Left lung (tissue), 10 donors: ENCODE measurements around the gene IFITM2. TPM values are rescaled to one million over a fixed set of nuclear protein-coding genes. Genes with fewer than 3 reads are reported as not detected.
A peak's percentile ranks its signal among the peaks of the same experiment; 100 is the strongest.

Experiments
- ATAC-seq: fragments of 200-7000 bp; cut with Tn5 transposase; one replicate; pipeline ENCODE4 v1.9.1; 2020; ENCODE audit warnings: moderate library complexity
- DNase-seq, 4 donors: peaks; one replicate each; pipeline ENCODE4 v3.0.0-alpha.2; 2013 to 2020
- H3K27ac ChIP-seq, 2 donors: fragments of 200-600 bp; sonication (generic) in 1 of 2; one replicate each; pipeline versions ENCODE4 v1.5.0 to v1.8.0; 2020 to 2021
- H3K27me3 ChIP-seq, 2 donors: fragments of 200-600 bp; sonication (generic) in 1 of 2; one replicate each; pipeline versions ENCODE4 v1.5.0 to v1.8.0; 2020 to 2021
- H3K36me3 ChIP-seq, 2 donors: fragments of 200-600 bp; sonication (generic) in 1 of 2; one replicate each; pipeline versions ENCODE4 v1.5.0 to v1.8.0; 2020 to 2021
- H3K4me1 ChIP-seq, 2 donors: fragments of 200-600 bp; one replicate each; pipeline ENCODE4 v1.8.0; 2021
- H3K4me3 ChIP-seq, 2 donors: fragments of 200-600 bp; sonication (generic) in 1 of 2; one replicate each; pipeline versions ENCODE4 v1.5.0 to v1.8.0; 2020 to 2021; ENCODE audit warnings: mild to moderate bottlenecking in 1 of 2
- H3K9me3 ChIP-seq, 2 donors: fragments of 200-600 bp; sonication (generic) in 1 of 2; one replicate each; pipeline versions ENCODE4 v1.5.0 to v1.8.0; 2020 to 2021
- CTCF ChIP-seq, 2 donors: fragments of 200-600 bp; sonication (generic) in 1 of 2; IDR thresholded peaks; one replicate each; pipeline versions ENCODE4 v1.5.0 to v1.8.0; 2021; ENCODE audit warnings: antibody characterized with exemption in 2 of 2
- intact Hi-C, 2 donors: fragments of 100-400 bp; cut with DNase I; formaldehyde crosslinking; loops; one replicate each; pipeline versions ENCODE4 v1.11.2 to v1.14.2; 2022
- polyA plus RNA-seq, 6 donors: library from polyadenylated mRNA; unstranded; fragments of 120-200 nt; gene quantifications; one replicate each; pipeline ENCODE4 v1.2.1, GENCODE V29; 2013; ENCODE audit not compliant: insufficient read length in 6 of 6
- total RNA-seq, 2 donors: library from RNA; stranded (reverse); fragmentation: NEBNext Ultra II Directional; extraction: Animal tissue kit (Norgen Biotek cat#: 25700); gene quantifications; one replicate each; pipeline ENCODE4 v1.2.1, GENCODE V29; 2021
- donor health status: DM: no; HTN: yes; CAD: no.
- donor health status: DM: no; HTN: no; CAD: no.

IFITM2 gene
- total and polyA plus RNA-seq, 8 donors = 106 to 886 (median 162) TPM

- Histone ChIP-seq H3K4me3 (no peak overlapping the region), H3K4me1 (peaks cover 23 to 59% of the 10 kb centered on the region in 2 donors), H3K27me3 (no peaks in the 10 kb centered on the region), H3K36me3 (no peaks in the 10 kb centered on the region), H3K9me3 (no peaks in the 10 kb centered on the region), H3K27ac (peak overlapping the region in 1 of 2 donors; percentile 63)
- intact Hi-C loops = no loop called here
- DNase-seq (no peak), ATAC-seq (no peak)
- TF ChIP-seq CTCF (IDR thresholded peaks at IDR 0.05) = no peak
Measured at GRCh38 chr11:350723-351255, 43.2 kb downstream of the IFITM2 start.

GRCh38 chr11:351411-351810 is 43.8 kb downstream of the IFITM2 start:
- ATAC-seq = no peak
- intact Hi-C loops = no loop called here
- peaks cover 23 to 60% of the 10 kb centered on the region in 2 donors for H3K4me1 ChIP-seq
- H3K27ac ChIP-seq = no peak overlapping the region
- no peak for DNase-seq
- no peaks in the 10 kb centered on the region for H3K36me3 ChIP-seq
- no peak for TF ChIP-seq CTCF (IDR thresholded peaks at IDR 0.05)
- no peaks in the 10 kb centered on the region for H3K9me3 ChIP-seq
- H3K4me3 ChIP-seq = no peak overlapping the region
- H3K27me3 ChIP-seq = no peaks in the 10 kb centered on the region

- no peak overlapping the region for H3K4me3 ChIP-seq
- H3K9me3 ChIP-seq = no peaks in the 10 kb centered on the region
- intact Hi-C loops = no loop called here
- H3K27ac ChIP-seq = peak overlapping the region; percentile 96 to 97
- no peaks in the 10 kb centered on the region for H3K27me3 ChIP-seq
- no peak for TF ChIP-seq CTCF (IDR thresholded peaks at IDR 0.05)
- DNase-seq (no peak), ATAC-seq (no peak)
- H3K36me3 ChIP-seq = no peaks in the 10 kb centered on the region
- H3K4me1 ChIP-seq = peaks cover 23 to 60% of the 10 kb centered on the region in 2 donors
Measured at GRCh38 chr11:352456-353031, 44.9 kb downstream of the IFITM2 start.

GRCh38 chr11:353179-353873 is 45.7 kb downstream of the IFITM2 start:
- intact Hi-C loops = no loop called here
- Histone ChIP-seq H3K36me3 (no peaks in the 10 kb centered on the region), H3K9me3 (no peaks in the 10 kb centered on the region), H3K27me3 (no peaks in the 10 kb centered on the region), H3K4me3 (no peak overlapping the region), H3K4me1 (peaks cover 23 to 58% of the 10 kb centered on the region in 2 donors), H3K27ac (peak overlapping the region; percentile 96 to 97)
- no peak for TF ChIP-seq CTCF (IDR thresholded peaks at IDR 0.05)
- ATAC-seq (peak; percentile 23), DNase-seq (peak in 3 of 4 donors; percentile 69 to 92 (median 78))
